Loucy (cell line): ENCODE results near the gene CRB2.
"Not testable (repeated sequence)": the region's sequence is repeated elsewhere in the genome, so short reads cannot be mapped to it uniquely, and the experiment has no call there.

Source experiments
- CTCF ChIP-seq: fragments of 200-600 bp; sonication (generic); conservative IDR thresholded peaks from 2 replicates; pipeline ENCODE4 v1.5.1; 2014; ENCODE audit warnings: mild to moderate bottlenecking, antibody characterized with exemption, low read length
- EZH2phosphoT487 ChIP-seq: fragments of 200-600 bp; IDR thresholded peaks from 2 replicates; pipeline ENCODE4 v1.6.1; 2018; ENCODE audit warnings: antibody characterized with exemption, mild to moderate bottlenecking, moderate library complexity, borderline replicate concordance

GRCh38 chr9:123333058-123333669, 22.8 kb upstream of the CRB2 start:
- not testable (repeated sequence) for TF ChIP-seq CTCF, EZH2phosphoT487
